ENCODE results near the gene PIK3AP1. TPM values are rescaled to one million over a fixed set of nuclear protein-coding genes. Genes with fewer than 3 reads are reported as not detected.
"Not testable (repeated sequence)": the region's sequence is repeated elsewhere in the genome, so short reads cannot be mapped to it uniquely, and the experiment has no call there.

Gene PIK3AP1
- total RNA-seq, 2 donors from 2014 or later, result 1.3 to 5.2 TPM

DNA sequence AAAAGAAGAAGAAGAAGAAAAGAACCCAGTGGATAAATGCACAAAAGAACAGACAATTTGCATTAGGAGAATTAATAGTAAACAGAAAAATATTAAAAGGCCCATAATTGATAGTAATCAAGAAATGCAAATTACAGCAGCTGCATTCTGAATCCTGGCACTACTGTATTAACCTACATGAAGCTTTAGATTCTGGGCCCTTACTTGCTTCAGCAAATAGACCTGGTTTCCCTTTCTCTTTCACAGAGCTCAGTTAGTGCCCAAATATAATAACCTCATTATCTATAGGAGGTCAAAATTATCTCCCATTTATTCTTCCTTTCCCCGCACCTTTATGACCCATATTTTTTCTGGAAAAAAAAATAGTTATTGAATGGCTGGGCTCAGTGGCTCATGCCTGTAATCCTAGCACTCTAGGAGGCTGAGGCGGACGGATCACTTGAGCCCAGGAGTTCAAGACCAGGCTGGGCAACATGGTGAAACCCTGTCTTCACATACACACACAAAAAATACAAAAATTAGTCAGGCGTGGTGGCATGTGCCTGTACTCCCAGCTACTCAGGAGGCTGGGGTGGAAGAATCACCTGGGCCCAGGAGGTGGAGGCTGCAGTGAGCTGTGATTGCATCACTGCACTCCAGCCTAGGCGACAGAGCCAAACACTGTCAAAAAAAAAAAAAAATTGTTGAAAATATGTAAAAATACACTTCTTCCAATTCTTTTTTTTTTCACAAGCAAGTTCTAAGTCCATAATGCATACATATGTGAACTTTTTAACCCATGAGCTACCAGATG lies 36.0 kb upstream of the PIK3AP1 start:
- 50 to 88% methylated on average over 1 to 3 of the region's 5 CpGs for WGBS, 2 experiments (ENCODE audit: insufficient coverage in 1 of 2, insufficient read length in 1 of 2)
- Mint-ChIP-seq H3K27me3 (ENCODE audit: insufficient read depth) (no peaks in the 10 kb centered on the region), H3K4me3 (no peak overlapping the region), H3K27ac (peak overlapping the region; percentile 42), H3K36me3 (ENCODE audit: low read depth) (no peaks in the 10 kb centered on the region), H3K9me3 (no peaks in the 10 kb centered on the region), H3K4me1 (peaks cover 3% of the 10 kb centered on the region)
- no peaks in the 10 kb centered on the region for H3K36me3 ChIP-seq (ENCODE audit: control insufficient read depth, insufficient read depth, low read length)
- TF ChIP-seq, protein P1, sequence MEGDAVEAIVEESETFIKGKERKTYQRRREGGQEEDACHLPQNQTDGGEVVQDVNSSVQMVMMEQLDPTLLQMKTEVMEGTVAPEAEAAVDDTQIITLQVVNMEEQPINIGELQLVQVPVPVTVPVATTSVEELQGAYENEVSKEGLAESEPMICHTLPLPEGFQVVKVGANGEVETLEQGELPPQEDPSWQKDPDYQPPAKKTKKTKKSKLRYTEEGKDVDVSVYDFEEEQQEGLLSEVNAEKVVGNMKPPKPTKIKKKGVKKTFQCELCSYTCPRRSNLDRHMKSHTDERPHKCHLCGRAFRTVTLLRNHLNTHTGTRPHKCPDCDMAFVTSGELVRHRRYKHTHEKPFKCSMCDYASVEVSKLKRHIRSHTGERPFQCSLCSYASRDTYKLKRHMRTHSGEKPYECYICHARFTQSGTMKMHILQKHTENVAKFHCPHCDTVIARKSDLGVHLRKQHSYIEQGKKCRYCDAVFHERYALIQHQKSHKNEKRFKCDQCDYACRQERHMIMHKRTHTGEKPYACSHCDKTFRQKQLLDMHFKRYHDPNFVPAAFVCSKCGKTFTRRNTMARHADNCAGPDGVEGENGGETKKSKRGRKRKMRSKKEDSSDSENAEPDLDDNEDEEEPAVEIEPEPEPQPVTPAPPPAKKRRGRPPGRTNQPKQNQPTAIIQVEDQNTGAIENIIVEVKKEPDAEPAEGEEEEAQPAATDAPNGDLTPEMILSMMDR (conservative IDR thresholded peaks at IDR 0.05), result no peak
- H3K27ac ChIP-seq (ENCODE audit: low read depth, low read length), result no peak overlapping the region
- H3K27me3 ChIP-seq (ENCODE audit: control insufficient read depth, insufficient read depth, low read length, poor library complexity, severe bottlenecking), result no peaks in the 10 kb centered on the region
- H3K9me3 ChIP-seq (ENCODE audit: control insufficient read depth, low read length), result no peaks in the 10 kb centered on the region
- H3K4me3 ChIP-seq (ENCODE audit: low read length), result no peak overlapping the region
- no peak for DNase-seq
- H3K4me1 ChIP-seq (ENCODE audit: control insufficient read depth, insufficient read depth, low read length), result no peaks in the 10 kb centered on the region
- H3K9ac ChIP-seq (ENCODE audit: extremely low read depth, low read length, poor library complexity, severe bottlenecking), result no peak overlapping the region

DNA sequence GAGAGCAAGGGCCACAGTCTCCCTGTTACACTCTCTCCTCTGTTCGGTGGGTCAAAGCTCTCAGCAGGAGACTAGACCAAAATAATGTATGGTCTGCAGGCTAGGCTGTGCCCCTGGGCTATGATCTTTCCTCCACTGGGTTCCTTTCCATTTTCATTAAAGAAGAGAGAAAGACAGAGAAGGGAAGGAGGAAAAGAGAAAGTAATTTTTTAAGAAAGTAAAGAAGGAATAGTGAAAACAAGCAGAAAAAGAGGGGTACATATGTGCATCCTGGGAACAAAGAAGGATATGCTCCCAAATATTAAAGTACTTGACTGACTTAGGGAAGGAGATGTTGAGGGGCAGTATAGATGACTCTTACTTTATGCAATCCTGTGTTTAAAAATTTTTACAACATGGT lies 33.6 kb upstream of the PIK3AP1 start:
- no peaks in the 10 kb centered on the region for H3K27me3 ChIP-seq (ENCODE audit: control insufficient read depth, insufficient read depth, low read length, poor library complexity, severe bottlenecking)
- Mint-ChIP-seq H3K36me3 (ENCODE audit: low read depth) (no peaks in the 10 kb centered on the region), H3K4me1 (no peaks in the 10 kb centered on the region), H3K4me3 (no peak overlapping the region), H3K27ac (no peak overlapping the region), H3K27me3 (ENCODE audit: insufficient read depth) (no peaks in the 10 kb centered on the region), H3K9me3 (no peaks in the 10 kb centered on the region)
- WGBS, 2 experiments (ENCODE audit: insufficient coverage in 1 of 2, insufficient read length in 1 of 2), result 54% methylated on average over 1 of the region's 1 CpG; no CpG with 5 or more reads in 1 of the 2 experiments
- H3K9me3 ChIP-seq (ENCODE audit: control insufficient read depth, low read length), result no peaks in the 10 kb centered on the region
- no peak overlapping the region for H3K4me3 ChIP-seq (ENCODE audit: low read length)
- TF ChIP-seq, protein P1 (conservative IDR thresholded peaks at IDR 0.05), result no peak
- no peak overlapping the region for H3K9ac ChIP-seq (ENCODE audit: extremely low read depth, low read length, poor library complexity, severe bottlenecking)
- H3K27ac ChIP-seq (ENCODE audit: low read depth, low read length), result no peak overlapping the region
- H3K4me1 ChIP-seq (ENCODE audit: control insufficient read depth, insufficient read depth, low read length), result no peaks in the 10 kb centered on the region
- no peaks in the 10 kb centered on the region for H3K36me3 ChIP-seq (ENCODE audit: control insufficient read depth, insufficient read depth, low read length)
- no peak for DNase-seq

- H3K4me1 Mint-ChIP-seq, result no peaks in the 10 kb centered on the region
- TF ChIP-seq, protein P1 (conservative IDR thresholded peaks at IDR 0.05), result no peak
Measured at GRCh38 chr10:96752375-96752774, 32.1 kb upstream of the PIK3AP1 start.

GRCh38 chr10:96750316-96750715 lies 30.0 kb upstream of the PIK3AP1 start:
- H3K27ac ChIP-seq (ENCODE audit: low read depth, low read length); H3K4me1 Mint-ChIP-seq; H3K9me3 ChIP-seq (ENCODE audit: control insufficient read depth, low read length); H3K9me3 Mint-ChIP-seq; H3K4me3 ChIP-seq (ENCODE audit: low read length); DNase-seq; H3K27ac Mint-ChIP-seq; H3K4me3 Mint-ChIP-seq; H3K36me3 Mint-ChIP-seq (ENCODE audit: low read depth); H3K36me3 ChIP-seq (ENCODE audit: control insufficient read depth, insufficient read depth, low read length); H3K4me1 ChIP-seq (ENCODE audit: control insufficient read depth, insufficient read depth, low read length); H3K9ac ChIP-seq (ENCODE audit: extremely low read depth, low read length, poor library complexity, severe bottlenecking); H3K27me3 Mint-ChIP-seq (ENCODE audit: insufficient read depth); H3K27me3 ChIP-seq (ENCODE audit: control insufficient read depth, insufficient read depth, low read length, poor library complexity, severe bottlenecking): not testable (repeated sequence)
- 91 to 96% methylated on average over 6 to 21 of the region's 24 CpGs for WGBS, 2 experiments (ENCODE audit: insufficient coverage in 1 of 2, insufficient read length in 1 of 2)

More at GRCh38 chr10:96752375-96752774, 32.1 kb upstream of the PIK3AP1 start:
- H3K4me1 ChIP-seq (ENCODE audit: control insufficient read depth, insufficient read depth, low read length), result no peaks in the 10 kb centered on the region
- no peaks in the 10 kb centered on the region for H3K36me3 ChIP-seq (ENCODE audit: control insufficient read depth, insufficient read depth, low read length)
- Mint-ChIP-seq H3K27me3 (ENCODE audit: insufficient read depth) (no peaks in the 10 kb centered on the region), H3K9me3 (no peaks in the 10 kb centered on the region), H3K27ac (no peak overlapping the region), H3K4me3 (no peak overlapping the region), H3K36me3 (ENCODE audit: low read depth) (no peaks in the 10 kb centered on the region)
- H3K27ac ChIP-seq (ENCODE audit: low read depth, low read length), result no peak overlapping the region
- no peak overlapping the region for H3K4me3 ChIP-seq (ENCODE audit: low read length)
- no peaks in the 10 kb centered on the region for H3K27me3 ChIP-seq (ENCODE audit: control insufficient read depth, insufficient read depth, low read length, poor library complexity, severe bottlenecking)
- DNase-seq, result no peak
- H3K9me3 ChIP-seq (ENCODE audit: control insufficient read depth, low read length), result no peaks in the 10 kb centered on the region
- H3K9ac ChIP-seq (ENCODE audit: extremely low read depth, low read length, poor library complexity, severe bottlenecking), result no peak overlapping the region
- 97 to 100% methylated on average over 2 to 4 of the region's 4 CpGs for WGBS, 2 experiments (ENCODE audit: insufficient coverage in 1 of 2, insufficient read length in 1 of 2)

Data from endodermal cell (in vitro differentiated cells).